DMS79 (cell line): Measurements from ENCODE around the gene CHPT1.
"Not testable (repeated sequence)": the region's sequence is repeated elsewhere in the genome, so short reads cannot be mapped to it uniquely, and the experiment has no call there.

Experiments used
- DNase-seq: peaks from one replicate; lab custom pipeline; 2025; lab: John Stamatoyannopoulos, UW

Gene CHPT1

DNA sequence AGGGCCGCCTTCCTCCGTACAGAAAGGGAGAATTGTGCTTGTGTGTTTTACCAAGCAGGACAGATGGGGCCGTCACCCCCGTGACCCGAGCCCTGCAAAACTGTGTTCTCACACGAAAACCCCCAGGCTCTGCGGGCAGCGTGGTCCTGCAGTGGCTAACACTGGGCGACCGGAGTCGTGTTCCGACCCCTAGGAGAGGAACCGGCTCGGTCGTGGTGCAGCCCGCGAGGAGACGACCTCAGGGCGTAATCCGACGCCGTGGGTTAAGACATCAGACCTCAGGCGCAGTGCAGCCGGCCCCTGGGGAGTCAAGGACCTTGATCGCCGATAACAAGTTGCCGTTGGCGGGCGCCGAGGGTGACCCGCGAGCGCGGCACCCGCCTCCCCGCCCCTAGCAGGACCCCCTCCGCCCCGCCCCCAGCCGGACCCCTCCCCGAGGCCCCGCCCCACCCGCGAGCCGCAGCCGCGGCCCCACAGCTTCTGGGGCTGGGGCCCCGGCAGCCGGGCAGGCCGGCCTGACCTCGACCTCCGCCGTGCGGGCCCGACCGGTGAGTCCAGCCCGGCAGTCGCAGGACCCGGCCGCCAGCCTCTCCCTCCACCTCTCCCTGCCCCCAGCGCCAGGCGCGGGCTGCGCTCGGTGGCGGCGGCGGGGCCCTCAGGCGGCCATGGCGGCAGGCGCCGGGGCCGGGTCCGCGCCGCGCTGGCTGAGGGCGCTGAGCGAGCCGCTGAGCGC is at the start of gene CHPT1:
Gene CHPT1, plus strand, starts transcription at position 444 of the 733 bp plus-strand sequence. Its CDS starts 222 bp downstream, at position 666.
- DNase-seq: peak; percentile 66

GRCh38 chr12:101647711-101648110 is 49.7 kb upstream of the CHPT1 start:
- no peak for DNase-seq

DNA sequence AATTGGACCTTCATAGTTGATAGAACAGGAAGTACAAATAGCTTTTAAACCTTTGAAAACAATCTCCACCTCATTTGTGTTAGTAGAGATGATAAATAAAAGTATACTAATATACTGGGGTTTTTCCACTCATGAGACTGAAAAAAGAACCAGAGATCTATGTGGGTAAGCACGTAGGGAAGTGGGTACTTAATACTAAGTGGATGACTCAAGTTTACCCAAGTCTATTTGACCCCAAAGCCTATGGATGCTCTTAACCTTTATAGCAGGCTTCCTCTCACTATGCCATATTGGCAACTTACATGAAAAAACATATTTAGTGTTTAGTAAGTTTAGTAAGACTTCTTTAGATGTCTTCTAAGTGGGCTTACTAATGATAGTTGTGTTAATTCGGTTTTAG is 49.2 kb upstream of the CHPT1 start:
- peak; percentile 49 for DNase-seq

DNA sequence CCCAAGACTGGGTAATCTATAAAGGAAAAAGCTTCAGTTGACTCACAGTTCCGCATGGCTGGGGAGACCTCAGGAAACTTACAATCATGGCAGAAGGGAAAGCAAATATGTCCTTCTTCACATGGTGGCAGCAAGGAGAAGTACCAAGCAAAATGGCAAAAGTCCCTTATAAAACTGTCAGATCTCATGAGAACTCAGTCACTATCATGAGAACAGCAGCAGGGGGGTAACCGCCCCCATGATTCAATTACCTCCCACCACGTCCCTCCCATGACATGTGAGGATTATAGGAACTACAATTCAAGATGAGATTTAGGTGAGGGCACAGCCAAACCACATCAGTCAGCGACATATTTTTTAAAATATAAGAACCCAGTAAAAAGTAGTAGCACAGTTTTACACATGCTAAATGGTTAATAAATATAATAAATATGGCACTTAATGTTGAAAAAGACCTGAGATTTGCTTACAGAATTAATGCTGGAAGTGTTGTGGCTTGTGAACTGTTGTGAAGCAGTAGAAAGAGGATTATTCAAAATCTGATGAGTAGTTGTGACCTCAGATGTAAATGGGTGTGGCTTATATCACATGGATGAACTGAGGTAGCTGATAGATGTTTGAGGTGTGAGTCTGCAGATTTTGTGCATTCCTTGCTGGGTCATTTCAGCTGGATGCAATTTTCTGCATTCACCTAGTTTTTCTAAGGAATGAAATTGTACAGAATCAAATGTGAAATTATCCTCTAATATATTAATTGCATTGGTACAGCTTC is 46.9 kb upstream of the CHPT1 start:
- no peak for DNase-seq

DNA sequence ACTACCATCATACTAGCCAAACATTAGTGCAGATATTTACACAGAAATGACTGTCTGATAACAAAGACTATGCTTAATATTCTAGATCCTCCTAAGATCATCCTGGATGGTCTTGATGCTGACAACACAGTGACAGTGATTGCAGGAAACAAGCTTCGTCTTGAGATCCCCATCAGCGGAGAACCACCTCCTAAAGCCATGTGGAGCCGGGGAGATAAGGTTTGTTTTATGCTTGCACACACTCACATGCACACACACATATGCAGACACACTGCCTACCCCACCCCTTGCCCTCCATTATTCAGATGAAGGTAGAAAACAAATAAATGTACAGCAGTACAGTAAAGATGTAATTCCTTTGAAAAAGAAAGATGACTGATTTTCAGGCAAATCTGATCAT is 44.4 kb upstream of the CHPT1 start:
- no peak for DNase-seq

- DNase-seq: no peak
Observed at GRCh38 chr12:101653503-101653902, 43.9 kb upstream of the CHPT1 start.

GRCh38 chr12:101654442-101654841 is 43.0 kb upstream of the CHPT1 start:
- DNase-seq: no peak

DNA sequence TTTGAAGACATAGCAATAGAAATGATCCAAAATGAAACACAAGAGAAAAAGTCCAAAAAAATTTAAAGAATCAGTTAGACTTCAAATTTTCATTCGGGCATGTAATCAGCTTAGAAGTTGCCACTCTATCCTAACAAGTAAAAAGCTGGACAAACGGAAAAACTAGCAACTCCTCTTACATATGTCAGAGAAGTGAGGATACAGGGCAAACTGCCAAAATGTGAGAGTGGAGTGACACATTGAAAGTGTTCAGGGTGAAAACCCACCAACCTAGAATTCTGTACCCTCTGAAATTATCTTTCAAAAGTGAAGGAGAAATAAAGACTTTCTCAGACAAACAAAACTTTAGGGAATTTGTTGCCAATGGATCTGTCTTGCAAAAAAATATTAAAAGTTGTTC is 42.0 kb upstream of the CHPT1 start:
- no peak for DNase-seq

GRCh38 chr12:101660662-101661061 is 36.8 kb upstream of the CHPT1 start:
- not testable (repeated sequence) for DNase-seq

DNA sequence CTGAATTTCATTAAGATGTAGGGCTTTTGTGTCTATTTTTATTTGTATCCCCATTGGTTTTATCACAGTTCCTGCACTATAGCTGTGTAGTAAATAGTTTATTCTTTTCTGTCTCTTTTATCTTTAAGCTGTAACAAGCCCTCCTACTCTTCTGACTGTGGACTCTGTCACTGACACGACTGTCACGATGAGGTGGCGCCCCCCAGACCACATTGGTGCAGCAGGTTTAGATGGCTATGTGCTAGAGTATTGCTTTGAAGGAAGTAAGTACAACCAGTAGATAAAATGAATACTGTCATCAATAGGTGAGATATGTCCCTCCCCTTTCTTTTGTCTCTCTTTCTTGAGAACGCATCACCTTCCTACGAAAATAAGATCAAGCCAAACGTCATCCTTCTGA is 34.1 kb upstream of the CHPT1 start:
- no peak for DNase-seq

DNA sequence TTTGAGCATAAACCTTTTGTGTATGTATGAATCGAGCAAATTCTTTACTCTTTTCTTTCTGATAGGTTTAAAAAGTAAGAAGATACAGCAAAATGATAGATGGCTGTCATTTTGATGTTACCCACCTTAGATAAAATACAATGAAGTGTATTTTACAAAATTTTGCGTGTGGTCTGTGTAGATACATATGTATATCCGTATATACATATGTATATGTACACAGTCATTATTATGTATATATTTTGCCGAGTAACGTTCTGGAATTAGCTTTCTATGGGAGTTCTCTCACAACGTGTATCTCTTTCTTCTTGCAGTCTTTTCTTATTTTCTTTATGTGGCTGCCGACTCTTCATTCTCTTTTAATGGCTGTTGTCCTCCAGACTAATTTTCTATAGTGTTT is 32.4 kb upstream of the CHPT1 start:
- DNase-seq: no peak

GRCh38 chr12:101666052-101666728 is 31.2 kb upstream of the CHPT1 start:
- DNase-seq: no peak

GRCh38 chr12:101667591-101667990 is 29.8 kb upstream of the CHPT1 start:
- DNase-seq: no peak

GRCh38 chr12:101670007-101670671 is 27.3 kb upstream of the CHPT1 start:
- DNase-seq: no peak

DNA sequence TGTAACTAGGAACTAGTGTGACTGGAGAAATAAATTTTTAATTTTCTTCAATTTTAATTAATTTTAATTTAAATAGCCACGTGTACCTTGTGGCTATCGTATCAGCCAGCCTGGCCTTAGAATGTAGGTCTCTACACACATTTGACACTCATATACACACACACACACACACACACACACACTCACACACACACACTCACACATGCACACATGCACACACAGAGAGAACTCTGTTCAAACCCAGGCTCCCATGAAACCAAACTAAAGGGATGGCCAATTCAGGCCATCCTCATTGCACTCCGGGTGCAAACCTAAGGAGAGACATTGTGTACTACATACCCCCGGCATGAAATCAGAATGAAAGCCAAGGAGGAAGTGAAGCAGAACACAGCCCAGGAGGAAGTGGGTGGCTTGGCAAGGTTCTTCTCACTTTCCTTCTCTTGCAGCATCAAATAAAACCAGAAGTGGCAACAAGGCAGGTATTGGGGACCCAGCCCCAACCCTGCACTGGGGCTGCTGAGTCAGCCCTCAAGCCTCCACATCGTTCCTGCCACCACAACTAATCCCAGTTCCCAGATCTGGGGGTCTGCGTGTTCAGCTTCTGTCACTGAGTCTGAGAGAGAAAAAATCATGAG is 26.2 kb upstream of the CHPT1 start:
- no peak for DNase-seq

- no peak for DNase-seq
Observed at GRCh38 chr12:101671833-101672232, 25.6 kb upstream of the CHPT1 start.

GRCh38 chr12:101675555-101675954 is 21.9 kb upstream of the CHPT1 start:
- no peak for DNase-seq

- DNase-seq: not testable (repeated sequence)
Observed at GRCh38 chr12:101676497-101676896, 20.9 kb upstream of the CHPT1 start.

GRCh38 chr12:101678081-101678480 is 19.4 kb upstream of the CHPT1 start:
- DNase-seq: no peak

GRCh38 chr12:101680240-101680639 is 17.2 kb upstream of the CHPT1 start:
- DNase-seq: no peak

GRCh38 chr12:101680647-101681046 is 16.8 kb upstream of the CHPT1 start:
- DNase-seq: no peak

DNA sequence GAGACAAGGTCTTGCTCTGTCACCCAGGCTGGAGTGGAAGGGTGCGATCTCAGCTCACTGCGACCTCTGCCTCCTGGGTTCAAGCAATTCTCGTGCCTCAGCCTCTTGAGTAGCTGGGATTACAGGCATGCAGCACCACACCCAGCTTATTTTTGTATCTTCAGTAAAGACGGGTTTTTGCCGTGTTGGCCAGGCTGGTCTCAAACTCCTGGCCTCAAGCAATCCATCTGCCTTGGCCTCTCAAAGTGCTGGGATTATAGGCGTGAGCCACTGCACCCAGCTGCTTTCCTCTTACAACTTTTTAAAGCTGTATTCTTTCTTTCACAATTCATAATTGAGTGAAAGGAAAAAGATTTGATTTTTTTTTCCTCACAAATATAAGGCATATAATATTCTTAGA is 15.8 kb upstream of the CHPT1 start:
- DNase-seq: not testable (repeated sequence)
